B cell (primary cell): Measurements from ENCODE around the gene AREL1.

Source experiments
- EZH2 ChIP-seq: IDR thresholded peaks from 2 replicates; pipeline ENCODE4 v1.6.1; 2012; ENCODE audit warnings: borderline replicate concordance, low read depth, mild to moderate bottlenecking, moderate library complexity, low read length; ENCODE audit not compliant: insufficient read depth, poor library complexity, severe bottlenecking
- TF ChIP-seq, protein P1 (sequence below): fragments of 200-600 bp; IDR thresholded peaks from one replicate; pipeline ENCODE4 v1.8.0; 2022; ENCODE audit warnings: antibody characterized with exemption, mild to moderate bottlenecking

DNA sequence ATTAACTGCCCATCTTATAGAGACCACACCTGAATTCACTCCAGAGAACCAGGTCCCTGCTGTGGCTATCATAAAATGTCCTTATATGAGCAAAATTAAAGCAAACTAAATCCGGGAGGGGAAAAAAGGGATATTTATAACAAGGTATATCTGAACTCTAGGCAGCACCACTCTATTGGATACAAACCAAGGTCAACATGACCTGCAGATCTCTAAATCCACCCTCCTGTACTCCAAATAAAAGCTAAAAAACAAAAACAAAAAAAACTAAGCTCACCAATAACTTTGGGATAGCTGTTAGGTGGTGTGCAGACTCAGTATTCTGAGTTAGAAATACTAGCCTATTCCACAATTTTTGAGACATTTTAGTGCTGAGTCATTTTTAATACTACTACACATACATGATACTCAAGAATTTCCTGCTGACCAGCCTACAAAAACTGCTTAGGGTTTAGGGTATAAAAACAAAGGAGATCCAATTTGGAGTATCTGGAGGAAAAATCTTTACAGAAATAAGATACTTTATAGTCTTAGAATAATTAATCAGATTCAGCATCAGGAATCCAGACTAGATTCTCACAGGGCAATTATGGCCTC, 54.2 kb downstream of the AREL1 start:
- TF ChIP-seq EZH2 = no peak
- TF ChIP-seq, protein P1, sequence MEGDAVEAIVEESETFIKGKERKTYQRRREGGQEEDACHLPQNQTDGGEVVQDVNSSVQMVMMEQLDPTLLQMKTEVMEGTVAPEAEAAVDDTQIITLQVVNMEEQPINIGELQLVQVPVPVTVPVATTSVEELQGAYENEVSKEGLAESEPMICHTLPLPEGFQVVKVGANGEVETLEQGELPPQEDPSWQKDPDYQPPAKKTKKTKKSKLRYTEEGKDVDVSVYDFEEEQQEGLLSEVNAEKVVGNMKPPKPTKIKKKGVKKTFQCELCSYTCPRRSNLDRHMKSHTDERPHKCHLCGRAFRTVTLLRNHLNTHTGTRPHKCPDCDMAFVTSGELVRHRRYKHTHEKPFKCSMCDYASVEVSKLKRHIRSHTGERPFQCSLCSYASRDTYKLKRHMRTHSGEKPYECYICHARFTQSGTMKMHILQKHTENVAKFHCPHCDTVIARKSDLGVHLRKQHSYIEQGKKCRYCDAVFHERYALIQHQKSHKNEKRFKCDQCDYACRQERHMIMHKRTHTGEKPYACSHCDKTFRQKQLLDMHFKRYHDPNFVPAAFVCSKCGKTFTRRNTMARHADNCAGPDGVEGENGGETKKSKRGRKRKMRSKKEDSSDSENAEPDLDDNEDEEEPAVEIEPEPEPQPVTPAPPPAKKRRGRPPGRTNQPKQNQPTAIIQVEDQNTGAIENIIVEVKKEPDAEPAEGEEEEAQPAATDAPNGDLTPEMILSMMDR = no peak
